Caco-2 (cell line): ENCODE measurements around the gene ERF. TPM values are rescaled to one million over a fixed set of nuclear protein-coding genes. Genes with fewer than 3 reads are reported as not detected.

ENCODE experiments used
- BruUV-seq: library from RNA; stranded (reverse); fragments of 400-500 nt; replicated peaks from 2 replicates; lab custom pipeline; 2021; lab: Mats Ljungman, UMichigan
- CTCF ChIA-PET: fragments of 300-600 bp; sonication (Branson Sonifier 250); formaldehyde crosslinking; loops from one replicate; lab custom pipeline; 2022; ENCODE audit warnings: antibody characterized with exemption; lab: Charles Lee
- POLR2A ChIA-PET: fragments of 300-600 bp; sonication (Branson Sonifier 250); formaldehyde crosslinking; loops from one replicate; lab custom pipeline; 2022; ENCODE audit warnings: antibody characterized with exemption; lab: Charles Lee
- DNase-seq, 2 experiments: peaks; one replicate each; pipeline versions ENCODE4 v3.0.0 to v3.0.0-alpha.2; 2020 to 2022
- H3K27me3 ChIP-seq: replicated peaks from 2 replicates; pipeline ENCODE4 v1.6.0; 2011; ENCODE audit warnings: low read length; ENCODE audit not compliant: control insufficient read depth, insufficient read depth
- H3K36me3 ChIP-seq: 2 replicates; pipeline ENCODE4 v1.5.1; 2011; ENCODE audit warnings: low read length; ENCODE audit not compliant: control insufficient read depth, insufficient read depth
- H3K4me1 ChIP-seq: fragments of 250-450 bp; sonication (Bioruptor Pico); 2 replicates; pipeline ENCODE4 v1.5.1; 2020; ENCODE audit warnings: mild to moderate bottlenecking
- H3K4me3 ChIP-seq: 2 replicates; pipeline ENCODE4 v1.5.1; 2011; ENCODE audit warnings: low read depth, mild to moderate bottlenecking, control low read depth, low read length
- H3K9me3 ChIP-seq: fragments of 250-450 bp; sonication (Bioruptor Pico); 2 replicates; pipeline ENCODE4 v1.5.1; 2020; ENCODE audit warnings: mild to moderate bottlenecking, moderate library complexity
- H3K27ac Mint-ChIP-seq: one replicate; pipeline ENCODE4 v1.8.0; 2022; ENCODE audit warnings: mixed read lengths; ENCODE audit not compliant: unreplicated experiment
- H3K27me3 Mint-ChIP-seq: one replicate; pipeline ENCODE4 v1.8.0; 2022; ENCODE audit warnings: mixed read lengths; ENCODE audit not compliant: insufficient read depth, unreplicated experiment
- H3K36me3 Mint-ChIP-seq: one replicate; pipeline ENCODE4 v1.8.0; 2022; ENCODE audit warnings: mild to moderate bottlenecking, mixed read lengths; ENCODE audit not compliant: insufficient read depth, unreplicated experiment
- H3K4me1 Mint-ChIP-seq: one replicate; pipeline ENCODE4 v1.8.0; 2022; ENCODE audit warnings: low read depth, mixed read lengths; ENCODE audit not compliant: unreplicated experiment
- H3K4me3 Mint-ChIP-seq: one replicate; pipeline ENCODE4 v1.8.0; 2022; ENCODE audit warnings: mild to moderate bottlenecking, moderate library complexity, mixed read lengths; ENCODE audit not compliant: unreplicated experiment
- H3K9me3 Mint-ChIP-seq: one replicate; pipeline ENCODE4 v1.8.0; 2022; ENCODE audit warnings: mixed read lengths; ENCODE audit not compliant: unreplicated experiment
- CTCF ChIP-seq, 2 experiments: fragments of 200-600 bp in 1 of 2; IDR thresholded peaks; 1 replicate in 1 of 2; 2 replicates in 1 of 2; pipeline versions ENCODE4 v1.5.1 to v1.8.0; 2011 to 2022; ENCODE audit warnings: antibody characterized with exemption in 1 of 2, control low read depth in 1 of 2, inconsistent platforms in 1 of 2, low read depth in 1 of 2, low read length in 1 of 2, mild to moderate bottlenecking in 1 of 2, moderate library complexity in 1 of 2; ENCODE audit not compliant: insufficient read depth in 1 of 2, severe bottlenecking in 1 of 2, unreplicated experiment in 1 of 2
- intact Hi-C: fragments of 100-400 bp; cut with micrococcal nuclease; formaldehyde crosslinking; loops from one replicate; pipeline ENCODE4 v1.10.0; 2022; ENCODE audit not compliant: unreplicated experiment
- total RNA-seq: library from RNA; stranded (reverse); gene quantifications from 2 replicates; pipeline ENCODE4 v1.2.3, GENCODE V29; 2022

ERF gene
- total RNA-seq, 1 experiment from 2014 or later = 149 TPM

GRCh38 chr19:42278452-42279154 lies 23.7 kb upstream of the ERF start:
- Histone ChIP-seq H3K27me3 (no peaks in the 10 kb centered on the region), H3K4me3 (no peak overlapping the region), H3K9me3 (no peaks in the 10 kb centered on the region), H3K4me1 (peaks cover 28% of the 10 kb centered on the region), H3K36me3 (no peaks in the 10 kb centered on the region)
- Mint-ChIP-seq H3K27me3 (no peaks in the 10 kb centered on the region), H3K9me3 (no peaks in the 10 kb centered on the region), H3K36me3 (peaks cover 21% of the 10 kb centered on the region), H3K4me3 (peak overlapping the region; percentile 90), H3K27ac (no peak overlapping the region), H3K4me1 (peaks cover 26% of the 10 kb centered on the region)
- no peak for TF ChIP-seq CTCF (IDR thresholded peaks at IDR 0.05; ENCODE audit: insufficient read depth in 1 of 2, low read depth in 1 of 2, low read length in 1 of 2, severe bottlenecking in 1 of 2, unreplicated experiment in 1 of 2)
- intact Hi-C loops = loop anchor here (1.0 kb wide), 1 partner anchor 35 kb away; no protein-coding TSS in a partner anchor
- ChIA-PET CTCF (interaction anchor here (0.5 to 2.6 kb wide), 5 partner anchors 8 to 45 kb away, joined by 3 to 25 read pairs (median 5); partner anchors contain the start of gene GSK3A), POLR2A (no interaction called here)
- no peak for DNase-seq
- BruUV-seq = no TSS peak

DNA sequence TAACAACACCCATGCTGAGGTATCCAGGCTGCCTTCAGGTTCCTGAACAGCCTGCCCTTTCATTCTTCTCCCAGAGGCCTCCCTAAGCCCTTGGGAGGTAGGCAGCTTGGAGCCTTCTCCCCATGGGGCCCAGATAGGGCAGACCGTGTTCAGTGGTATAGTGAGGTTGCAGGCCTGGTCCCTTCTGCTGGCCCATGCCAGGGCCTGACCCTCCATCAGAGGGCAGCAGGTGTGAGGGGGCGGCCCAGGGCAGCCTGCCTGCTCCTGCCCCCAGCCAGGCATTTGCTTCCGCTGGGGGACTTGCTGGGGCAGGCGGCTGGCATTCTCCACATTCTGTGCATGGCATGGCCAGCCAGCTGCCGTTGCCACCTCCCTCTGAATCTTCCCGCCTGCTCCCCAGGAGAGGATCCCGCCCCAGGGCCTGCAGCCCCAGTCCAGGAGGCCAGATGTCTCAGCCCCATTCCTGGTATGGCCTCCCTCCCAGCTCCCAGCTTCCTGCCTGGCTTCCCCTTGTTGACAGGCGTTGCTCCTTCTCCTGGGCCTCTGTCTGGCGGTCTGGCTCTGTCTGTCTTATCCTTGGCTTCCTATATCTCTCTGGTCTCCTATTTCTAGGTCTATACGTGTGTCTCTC lies 23.0 kb upstream of the ERF start:
- H3K4me3 Mint-ChIP-seq = no peak overlapping the region
- H3K27me3 Mint-ChIP-seq = no peaks in the 10 kb centered on the region
- Histone ChIP-seq H3K9me3 (no peaks in the 10 kb centered on the region), H3K4me3 (no peak overlapping the region), H3K4me1 (peaks cover 23% of the 10 kb centered on the region), H3K27me3 (no peaks in the 10 kb centered on the region), H3K36me3 (no peaks in the 10 kb centered on the region)
- no peak overlapping the region for H3K27ac Mint-ChIP-seq
- intact Hi-C loops = no loop called here
- peaks cover 25% of the 10 kb centered on the region for H3K36me3 Mint-ChIP-seq
- ChIA-PET CTCF (interaction anchor here (0.5 kb wide), 1 partner anchor 18 kb away, joined by 5 read pairs; no protein-coding TSS in a partner anchor), POLR2A (no interaction called here)
- no TSS peak for BruUV-seq
- peaks cover 26% of the 10 kb centered on the region for H3K4me1 Mint-ChIP-seq
- H3K9me3 Mint-ChIP-seq = no peaks in the 10 kb centered on the region
- peak in 1 of 2 experiments; percentile 39 for DNase-seq
- TF ChIP-seq CTCF (IDR thresholded peaks at IDR 0.05; ENCODE audit: insufficient read depth in 1 of 2, low read depth in 1 of 2, low read length in 1 of 2, severe bottlenecking in 1 of 2, unreplicated experiment in 1 of 2) = no peak

DNA sequence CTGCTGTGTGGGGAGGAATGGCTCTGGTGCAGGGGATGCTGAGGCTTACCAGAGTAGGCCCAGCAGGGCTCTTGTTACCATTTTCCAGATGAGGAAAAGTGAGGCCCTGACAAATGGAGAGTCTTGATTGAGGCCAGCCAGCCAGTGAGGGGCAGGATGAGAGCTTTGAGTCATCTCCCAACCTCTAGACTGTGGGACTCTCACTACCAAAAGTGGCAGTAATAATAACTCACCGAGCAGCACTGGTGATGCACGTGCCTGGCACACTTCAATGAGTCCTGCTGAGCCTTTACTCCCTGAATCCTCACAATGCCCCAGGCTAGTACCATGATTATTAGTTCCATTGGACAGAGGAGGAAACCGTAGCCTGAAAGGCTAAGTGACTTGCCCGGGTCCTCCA lies 21.9 kb upstream of the ERF start:
- H3K27me3 ChIP-seq = no peaks in the 10 kb centered on the region
- no peaks in the 10 kb centered on the region for H3K9me3 Mint-ChIP-seq
- H3K4me3 ChIP-seq = no peak overlapping the region
- TF ChIP-seq CTCF (IDR thresholded peaks at IDR 0.05; ENCODE audit: insufficient read depth in 1 of 2, low read depth in 1 of 2, low read length in 1 of 2, severe bottlenecking in 1 of 2, unreplicated experiment in 1 of 2) = no peak
- BruUV-seq = no TSS peak
- CTCF ChIA-PET = no interaction called here
- POLR2A ChIA-PET = no interaction called here
- DNase-seq = no peak
- no peaks in the 10 kb centered on the region for H3K9me3 ChIP-seq
- no peaks in the 10 kb centered on the region for H3K27me3 Mint-ChIP-seq
- H3K4me3 Mint-ChIP-seq = no peak overlapping the region
- no peaks in the 10 kb centered on the region for H3K36me3 ChIP-seq
- no peak overlapping the region for H3K27ac Mint-ChIP-seq
- intact Hi-C loops = no loop called here
- H3K4me1 Mint-ChIP-seq = peaks cover 21% of the 10 kb centered on the region
- peaks cover 19% of the 10 kb centered on the region for H3K36me3 Mint-ChIP-seq
- peaks cover 15% of the 10 kb centered on the region for H3K4me1 ChIP-seq
